GM12874 (cell line): Measurements from ENCODE around the gene CDK17.

ENCODE experiments used
- CTCF ChIP-seq: IDR thresholded peaks from 2 replicates; pipeline ENCODE4 v1.5.1; 2011; ENCODE audit warnings: low read depth, mild to moderate bottlenecking, control low read depth, low read length, moderate library complexity; ENCODE audit not compliant: insufficient read depth

The CDK17 gene

GRCh38 chr12:96361074-96361473, 39.2 kb downstream of the CDK17 start:
- TF ChIP-seq CTCF, result no peak

GRCh38 chr12:96360550-96360949, 39.7 kb downstream of the CDK17 start:
- no peak for TF ChIP-seq CTCF

GRCh38 chr12:96359328-96359727, 40.9 kb downstream of the CDK17 start:
- no peak for TF ChIP-seq CTCF

- no peak for TF ChIP-seq CTCF
Measured at GRCh38 chr12:96356831-96357230, 43.4 kb downstream of the CDK17 start.

GRCh38 chr12:96354844-96355534, 45.2 kb downstream of the CDK17 start:
- no peak for TF ChIP-seq CTCF

GRCh38 chr12:96354326-96354725, 45.9 kb downstream of the CDK17 start:
- no peak for TF ChIP-seq CTCF

GRCh38 chr12:96352161-96352835, 47.9 kb downstream of the CDK17 start:
- no peak for TF ChIP-seq CTCF
